Measurements from ENCODE around the gene HDHD5.

The HDHD5 gene

GRCh38 chr22:17102297-17102667, 56.8 kb downstream of the HDHD5 start:
- TF ChIP-seq EZH2phosphoT487 (conservative IDR thresholded peaks at IDR 0.05; ENCODE audit: low read length) (no peak), CTCF (IDR thresholded peaks at IDR 0.05; ENCODE audit: insufficient read depth, low read length, poor library complexity, severe bottlenecking) (no peak)
- no peak overlapping the region for H3K4me2 ChIP-seq (ENCODE audit: low read depth, low read length, poor library complexity, severe bottlenecking)

GRCh38 chr22:17101475-17102296, 57.4 kb downstream of the HDHD5 start:
- H3K9me2 ChIP-seq (replicated peaks; ENCODE audit: insufficient read depth, low read length), result no peaks in the 10 kb centered on the region
- no peak overlapping the region for H3K4me2 ChIP-seq (ENCODE audit: low read depth, low read length, poor library complexity, severe bottlenecking)
- H3K4me3 ChIP-seq (ENCODE audit: insufficient read depth, low read length, poor library complexity, severe bottlenecking), result no peak overlapping the region
- no peak for TF ChIP-seq EZH2phosphoT487 (conservative IDR thresholded peaks at IDR 0.05; ENCODE audit: low read length)
- no peak for TF ChIP-seq CTCF (IDR thresholded peaks at IDR 0.05; ENCODE audit: insufficient read depth, low read length, poor library complexity, severe bottlenecking)
- H3K36me3 ChIP-seq (ENCODE audit: low read length), result no peaks in the 10 kb centered on the region
- no peaks in the 10 kb centered on the region for H3K79me2 ChIP-seq (ENCODE audit: insufficient read depth, low read length)
- H4K20me1 ChIP-seq (ENCODE audit: low read depth, low read length), result no peaks in the 10 kb centered on the region
- H3K27me3 ChIP-seq (ENCODE audit: low read length), result no peaks in the 10 kb centered on the region
- H3K27ac ChIP-seq (ENCODE audit: low read depth, low read length), result no peak overlapping the region
- no peaks in the 10 kb centered on the region for H3K9me3 ChIP-seq (ENCODE audit: insufficient read depth, low read length)
- no peak overlapping the region for H3K9ac ChIP-seq (ENCODE audit: low read length)
- no peak overlapping the region for H2AFZ ChIP-seq (ENCODE audit: low read depth, low read length, severe bottlenecking)
- H3F3A ChIP-seq (ENCODE audit: insufficient read depth), result no peaks in the 10 kb centered on the region

More at GRCh38 chr22:17102297-17102667, 56.8 kb downstream of the HDHD5 start:
- no peak overlapping the region for H3K4me3 ChIP-seq (ENCODE audit: insufficient read depth, low read length, poor library complexity, severe bottlenecking)
- no peaks in the 10 kb centered on the region for H3K36me3 ChIP-seq (ENCODE audit: low read length)
- H3K9me3 ChIP-seq (ENCODE audit: insufficient read depth, low read length), result no peaks in the 10 kb centered on the region
- H4K20me1 ChIP-seq (ENCODE audit: low read depth, low read length), result no peaks in the 10 kb centered on the region
- H3K27me3 ChIP-seq (ENCODE audit: low read length), result no peaks in the 10 kb centered on the region
- no peak overlapping the region for H3K27ac ChIP-seq (ENCODE audit: low read depth, low read length)
- H3K79me2 ChIP-seq (ENCODE audit: insufficient read depth, low read length), result no peaks in the 10 kb centered on the region
- H3F3A ChIP-seq (ENCODE audit: insufficient read depth), result no peaks in the 10 kb centered on the region
- H3K9me2 ChIP-seq (replicated peaks; ENCODE audit: insufficient read depth, low read length), result no peaks in the 10 kb centered on the region
- H3K9ac ChIP-seq (ENCODE audit: low read length), result no peak overlapping the region
- H2AFZ ChIP-seq (ENCODE audit: low read depth, low read length, severe bottlenecking), result no peak overlapping the region

- no peaks in the 10 kb centered on the region for H4K20me1 ChIP-seq (ENCODE audit: low read depth, low read length)
- TF ChIP-seq CTCF (IDR thresholded peaks at IDR 0.05; ENCODE audit: insufficient read depth, low read length, poor library complexity, severe bottlenecking) (no peak), EZH2phosphoT487 (conservative IDR thresholded peaks at IDR 0.05; ENCODE audit: low read length) (no peak)
Observed at GRCh38 chr22:17100621-17101020, 58.5 kb downstream of the HDHD5 start.

More at GRCh38 chr22:17100621-17101020, 58.5 kb downstream of the HDHD5 start:
- no peak overlapping the region for H3K4me2 ChIP-seq (ENCODE audit: low read depth, low read length, poor library complexity, severe bottlenecking)
- H2AFZ ChIP-seq (ENCODE audit: low read depth, low read length, severe bottlenecking), result no peak overlapping the region
- H3K9me3 ChIP-seq (ENCODE audit: insufficient read depth, low read length), result no peaks in the 10 kb centered on the region
- no peak overlapping the region for H3K27ac ChIP-seq (ENCODE audit: low read depth, low read length)
- H3K9me2 ChIP-seq (replicated peaks; ENCODE audit: insufficient read depth, low read length), result no peaks in the 10 kb centered on the region
- H3K4me3 ChIP-seq (ENCODE audit: insufficient read depth, low read length, poor library complexity, severe bottlenecking), result no peak overlapping the region
- H3K79me2 ChIP-seq (ENCODE audit: insufficient read depth, low read length), result no peaks in the 10 kb centered on the region
- no peaks in the 10 kb centered on the region for H3K27me3 ChIP-seq (ENCODE audit: low read length)
- H3F3A ChIP-seq (ENCODE audit: insufficient read depth), result no peaks in the 10 kb centered on the region
- no peaks in the 10 kb centered on the region for H3K36me3 ChIP-seq (ENCODE audit: low read length)
- no peak overlapping the region for H3K9ac ChIP-seq (ENCODE audit: low read length)

All from SU-DHL-6 (cell line).